Fibroblast of villous mesenchyme (primary cell): ENCODE results near the gene PPP1R10. TPM values are rescaled to one million over a fixed set of nuclear protein-coding genes. Genes with fewer than 3 reads are reported as not detected.

Experiments
- DNase-seq: peaks from one replicate; pipeline ENCODE4 v3.0.0-alpha.2; 2010; ENCODE audit warnings: low read depth
- H3K4me3 ChIP-seq: 2 replicates; pipeline ENCODE4 v1.5.1; 2011; ENCODE audit warnings: low read depth, mild to moderate bottlenecking, low read length
- CTCF ChIP-seq: IDR thresholded peaks from 2 replicates; pipeline ENCODE4 v1.5.1; 2012; ENCODE audit warnings: low read depth, mild to moderate bottlenecking, low read length; ENCODE audit not compliant: insufficient read depth
- total RNA-seq: library from RNA; depleted of rRNA; stranded (reverse); fragments of >200 nt; gene quantifications from 2 replicates; pipeline ENCODE4 v1.2.3, GENCODE V29; 2012

PPP1R10 gene
- total RNA-seq, 1 donor: 70.4 TPM

- no peak overlapping the region for H3K4me3 ChIP-seq
- DNase-seq: no peak
- TF ChIP-seq CTCF: no peak
These were observed 38.0 kb upstream of the PPP1R10 start for GRCh38 chr6:30654798-30655742.

GRCh38 chr6:30651143-30651542 is 34.1 kb upstream of the PPP1R10 start:
- no peak overlapping the region for H3K4me3 ChIP-seq
- TF ChIP-seq CTCF: no peak
- DNase-seq: no peak

GRCh38 chr6:30647242-30648116 is 30.4 kb upstream of the PPP1R10 start:
- peak; percentile 42 for DNase-seq
- H3K4me3 ChIP-seq: peak overlapping the region; percentile 91
- no peak for TF ChIP-seq CTCF

- peak; percentile 91 for DNase-seq
- peak within 1 kb of the TSS; percentile 91 for H3K4me3 ChIP-seq
- no peak for TF ChIP-seq CTCF
These were observed 29.6 kb upstream of the PPP1R10 start, which contains the start of gene C6orf136 for GRCh38 chr6:30646450-30647241. TSS of gene C6orf136 (plus strand) at chr6:30647133. CDS start at chr6:30647232, 99 bp downstream.

- no peak for TF ChIP-seq CTCF
- no peak for DNase-seq
These were observed 28.9 kb upstream of the PPP1R10 start for GRCh38 chr6:30645989-30646388.

GRCh38 chr6:30644769-30645168 is 27.7 kb upstream of the PPP1R10 start:
- TF ChIP-seq CTCF: no peak
- no peak overlapping the region for H3K4me3 ChIP-seq
- no peak for DNase-seq

More at GRCh38 chr6:30645989-30646388, 28.9 kb upstream of the PPP1R10 start:
- H3K4me3 ChIP-seq: no peak overlapping the region
